Measurements from ENCODE around the gene TPST2.

DNA sequence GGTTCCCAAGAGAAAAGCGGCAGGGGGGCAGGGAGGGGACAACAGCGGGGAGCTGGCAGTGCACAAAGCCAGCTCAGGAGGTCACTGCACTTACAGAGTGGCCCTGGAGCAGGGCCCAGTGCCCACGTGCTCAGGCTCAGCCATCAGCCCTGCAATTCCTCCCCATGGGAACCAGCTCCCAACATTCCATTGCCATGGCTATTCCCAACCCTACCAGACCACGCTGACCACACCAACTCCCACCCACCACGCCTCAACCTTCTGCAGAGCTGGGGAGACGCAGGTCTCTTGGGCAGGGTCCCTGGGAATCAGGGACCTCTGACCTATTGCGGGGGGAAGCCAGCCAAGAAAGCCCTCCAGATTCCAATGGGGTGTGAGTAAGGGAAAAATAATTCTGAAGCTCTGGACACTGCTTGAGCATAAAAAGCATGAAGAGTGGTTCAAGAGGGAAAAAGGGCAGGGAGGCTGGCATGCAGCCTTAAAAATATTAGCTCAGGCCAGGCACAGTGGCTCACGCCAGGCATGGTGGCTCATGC, 39.4 kb downstream of the TPST2 start:
- no peak for TF ChIP-seq POLR2A (IDR thresholded peaks at IDR 0.05)
- TF ChIP-seq, protein P1, sequence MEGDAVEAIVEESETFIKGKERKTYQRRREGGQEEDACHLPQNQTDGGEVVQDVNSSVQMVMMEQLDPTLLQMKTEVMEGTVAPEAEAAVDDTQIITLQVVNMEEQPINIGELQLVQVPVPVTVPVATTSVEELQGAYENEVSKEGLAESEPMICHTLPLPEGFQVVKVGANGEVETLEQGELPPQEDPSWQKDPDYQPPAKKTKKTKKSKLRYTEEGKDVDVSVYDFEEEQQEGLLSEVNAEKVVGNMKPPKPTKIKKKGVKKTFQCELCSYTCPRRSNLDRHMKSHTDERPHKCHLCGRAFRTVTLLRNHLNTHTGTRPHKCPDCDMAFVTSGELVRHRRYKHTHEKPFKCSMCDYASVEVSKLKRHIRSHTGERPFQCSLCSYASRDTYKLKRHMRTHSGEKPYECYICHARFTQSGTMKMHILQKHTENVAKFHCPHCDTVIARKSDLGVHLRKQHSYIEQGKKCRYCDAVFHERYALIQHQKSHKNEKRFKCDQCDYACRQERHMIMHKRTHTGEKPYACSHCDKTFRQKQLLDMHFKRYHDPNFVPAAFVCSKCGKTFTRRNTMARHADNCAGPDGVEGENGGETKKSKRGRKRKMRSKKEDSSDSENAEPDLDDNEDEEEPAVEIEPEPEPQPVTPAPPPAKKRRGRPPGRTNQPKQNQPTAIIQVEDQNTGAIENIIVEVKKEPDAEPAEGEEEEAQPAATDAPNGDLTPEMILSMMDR (IDR thresholded peaks at IDR 0.05) = no peak
